ENCODE data around the gene COL9A3. TPM values are rescaled to one million over a fixed set of nuclear protein-coding genes. Genes with fewer than 3 reads are reported as not detected.

The COL9A3 gene
- total RNA-seq, 1 experiment from 2014 or later = 46.6 TPM

DNA sequence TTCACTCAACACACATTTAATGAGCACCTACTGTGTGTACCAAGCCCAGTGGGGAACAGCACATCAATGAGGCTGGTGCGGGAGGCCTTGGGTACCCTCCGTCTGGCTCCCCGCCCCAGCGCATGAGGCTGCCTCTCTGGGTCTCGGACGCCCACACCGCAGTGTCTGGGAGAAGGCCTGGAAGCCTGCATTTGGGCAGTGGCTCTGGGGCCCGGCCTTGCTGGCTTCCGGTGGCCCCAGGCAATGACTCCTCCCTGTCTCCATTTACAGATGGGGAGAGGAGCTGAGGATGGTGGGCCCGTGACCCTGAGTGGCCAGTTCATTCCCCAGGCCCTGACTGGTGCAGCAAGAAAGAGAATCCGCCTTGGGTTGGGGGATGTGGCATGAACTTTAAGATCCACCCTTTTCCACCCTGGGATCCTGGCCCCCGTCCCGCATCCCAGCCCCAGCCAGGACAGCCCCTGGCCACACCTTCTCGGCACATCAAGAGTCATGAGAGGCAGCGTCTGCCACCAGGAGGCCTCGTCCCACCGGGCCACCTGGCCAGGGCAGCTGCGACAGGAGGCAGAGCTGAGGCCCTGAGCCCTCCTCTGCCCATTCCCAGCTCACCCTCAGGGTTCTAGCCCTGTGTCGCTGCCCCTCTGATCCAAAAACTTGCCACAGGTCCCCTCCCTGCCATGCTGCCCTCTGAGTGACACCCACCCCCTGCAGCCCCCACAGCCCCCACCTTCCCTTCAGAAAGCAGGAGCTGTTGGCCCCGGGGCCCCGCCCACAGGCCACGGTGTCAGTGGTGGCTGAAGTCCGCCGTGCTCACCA lies 38.0 kb upstream of the COL9A3 start:
- H3K4me3 ChIP-seq (ENCODE audit: low read depth in 2 of 2, low read length in 2 of 2) = no peak overlapping the region
- ChIA-PET POLR2A (interaction anchor here (0.6 kb wide), 1 partner anchor 10 kb away, joined by 6 read pairs; no protein-coding TSS in a partner anchor), CTCF (interaction anchor here (0.7 kb wide), 1 partner anchor 70 kb away, joined by 10 read pairs; the partner anchor contains the start of gene NTSR1)
- no peaks in the 10 kb centered on the region; the same call in 1 of the 2 replicates for H3K4me1 ChIP-seq (ENCODE audit: control insufficient read depth, insufficient read depth, low read length)
- in situ Hi-C loops (cut with HindIII; ENCODE audit: low pct_unique_long_range_greater_than_20kb, low sequenced_read_pairs) = no loop called here
- intact Hi-C loops (cut with micrococcal nuclease; ENCODE audit: unreplicated experiment) = no loop called here
- ATAC-seq = peak; percentile 67
- no peaks in the 10 kb centered on the region; the same call in 1 of the 2 replicates for H3K36me3 ChIP-seq (ENCODE audit: control insufficient read depth, insufficient read depth, low read length)
- no peaks in the 10 kb centered on the region for H3K9me3 ChIP-seq (ENCODE audit: control insufficient read depth, insufficient read depth, low read depth, low read length)
- DNase-seq (ENCODE audit: low read depth, low spot score) = no peak
- TF ChIP-seq SIN3A (IDR thresholded peaks at IDR 0.05; ENCODE audit: borderline replicate concordance, insufficient read depth, low read depth, low read length) = no peak
- no peak for TF ChIP-seq CTCF (IDR thresholded peaks at IDR 0.05)
- TF ChIP-seq TCF7L2 (IDR thresholded peaks at IDR 0.05; ENCODE audit: low read depth, low read length) = no peak
- no peak for TF ChIP-seq REST (IDR thresholded peaks at IDR 0.05; ENCODE audit: insufficient read depth in 1 of 2, low read depth in 2 of 2, low read length in 1 of 2)
- H3K27me3 ChIP-seq (ENCODE audit: control insufficient read depth, insufficient read depth, low read length) = no peaks in the 10 kb centered on the region
- no peak overlapping the region for H3K27ac ChIP-seq (ENCODE audit: low read length)
- BruUV-seq (replicated peaks) = no TSS peak

DNA sequence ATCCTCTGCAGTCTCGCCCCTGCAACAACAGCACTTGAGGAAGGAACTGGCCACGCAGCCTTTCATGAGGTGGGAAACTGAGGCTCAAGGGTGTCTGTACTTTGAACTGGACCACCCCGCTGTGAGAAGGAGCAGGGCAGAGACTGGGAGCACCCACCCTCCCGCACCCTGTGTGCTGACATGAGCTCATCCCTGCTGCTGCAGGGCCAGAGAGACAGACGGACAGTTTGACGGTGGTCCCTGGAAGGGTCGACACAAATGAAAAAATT lies 37.5 kb upstream of the COL9A3 start:
- no peak for TF ChIP-seq REST (IDR thresholded peaks at IDR 0.05; ENCODE audit: insufficient read depth in 1 of 2, low read depth in 2 of 2, low read length in 1 of 2)
- TF ChIP-seq CTCF (IDR thresholded peaks at IDR 0.05) = no peak
- no peak for TF ChIP-seq TCF7L2 (IDR thresholded peaks at IDR 0.05; ENCODE audit: low read depth, low read length)
- no peak for TF ChIP-seq POLR2AphosphoS5 (IDR thresholded peaks at IDR 0.05; ENCODE audit: low read depth, low read length)
- TF ChIP-seq SIN3A (IDR thresholded peaks at IDR 0.05; ENCODE audit: borderline replicate concordance, insufficient read depth, low read depth, low read length) = no peak
- ChIA-PET CTCF (interaction anchor here (0.7 kb wide), 1 partner anchor 71 kb away, joined by 10 read pairs; the partner anchor contains the start of gene NTSR1), POLR2A (interaction anchor here (0.6 kb wide), 1 partner anchor 9 kb away, joined by 6 read pairs; no protein-coding TSS in a partner anchor)

More for the DNA sequence above, 37.5 kb upstream of the COL9A3 start:
- in situ Hi-C loops (cut with HindIII; ENCODE audit: low pct_unique_long_range_greater_than_20kb, low sequenced_read_pairs) = no loop called here
- DNase-seq (ENCODE audit: low read depth, low spot score) = no peak
- no peaks in the 10 kb centered on the region for H3K9me3 ChIP-seq (ENCODE audit: control insufficient read depth, insufficient read depth, low read depth, low read length)
- no peak overlapping the region for H3K27ac ChIP-seq (ENCODE audit: low read length)
- intact Hi-C loops (cut with micrococcal nuclease; ENCODE audit: unreplicated experiment) = no loop called here
- no peaks in the 10 kb centered on the region; the same call in 1 of the 2 replicates for H3K36me3 ChIP-seq (ENCODE audit: control insufficient read depth, insufficient read depth, low read length)
- H3K27me3 ChIP-seq (ENCODE audit: control insufficient read depth, insufficient read depth, low read length) = no peaks in the 10 kb centered on the region
- no TSS peak for BruUV-seq (replicated peaks)
- H3K4me1 ChIP-seq (ENCODE audit: control insufficient read depth, insufficient read depth, low read length) = no peaks in the 10 kb centered on the region; the same call in 1 of the 2 replicates
- H3K4me3 ChIP-seq (ENCODE audit: low read depth in 2 of 2, low read length in 2 of 2) = no peak overlapping the region
- no peak for ATAC-seq
